Muscle layer of duodenum (tissue), 2 donors: ENCODE data around the gene TALDO1.
A peak's percentile ranks its signal among the peaks of the same experiment; 100 is the strongest.

Source experiments
- H3K27ac ChIP-seq: one replicate; pipeline ENCODE4 v1.7.0; 2013; ENCODE audit warnings: mild to moderate bottlenecking, low read length
- H3K27me3 ChIP-seq: one replicate; pipeline ENCODE4 v1.7.0; 2013; ENCODE audit warnings: low read depth, mild to moderate bottlenecking, control low read depth, low read length
- H3K36me3 ChIP-seq, 2 donors: one replicate each; pipeline ENCODE4 v1.7.0; 2013; ENCODE audit warnings: low read length in 2 of 2, control low read depth in 1 of 2, mild to moderate bottlenecking in 1 of 2; ENCODE audit not compliant: insufficient read depth in 2 of 2, control insufficient read depth in 1 of 2
- H3K4me1 ChIP-seq, 2 donors: one replicate each; pipeline ENCODE4 v1.7.0; 2013; ENCODE audit warnings: low read length in 2 of 2, mild to moderate bottlenecking in 2 of 2, control low read depth in 1 of 2, moderate library complexity in 1 of 2; ENCODE audit not compliant: insufficient read depth in 2 of 2, control insufficient read depth in 1 of 2
- H3K4me3 ChIP-seq, 2 donors: one replicate each; pipeline ENCODE4 v1.7.0; 2013; ENCODE audit warnings: low read length in 2 of 2, low read depth in 1 of 2, mild to moderate bottlenecking in 1 of 2
- H3K9me3 ChIP-seq, 2 donors: one replicate each; pipeline ENCODE4 v1.7.0; 2013; ENCODE audit warnings: low read length in 2 of 2, control low read depth in 1 of 2, mild to moderate bottlenecking in 1 of 2; ENCODE audit not compliant: control insufficient read depth in 1 of 2
- donor health status: healthy.

Gene TALDO1

DNA sequence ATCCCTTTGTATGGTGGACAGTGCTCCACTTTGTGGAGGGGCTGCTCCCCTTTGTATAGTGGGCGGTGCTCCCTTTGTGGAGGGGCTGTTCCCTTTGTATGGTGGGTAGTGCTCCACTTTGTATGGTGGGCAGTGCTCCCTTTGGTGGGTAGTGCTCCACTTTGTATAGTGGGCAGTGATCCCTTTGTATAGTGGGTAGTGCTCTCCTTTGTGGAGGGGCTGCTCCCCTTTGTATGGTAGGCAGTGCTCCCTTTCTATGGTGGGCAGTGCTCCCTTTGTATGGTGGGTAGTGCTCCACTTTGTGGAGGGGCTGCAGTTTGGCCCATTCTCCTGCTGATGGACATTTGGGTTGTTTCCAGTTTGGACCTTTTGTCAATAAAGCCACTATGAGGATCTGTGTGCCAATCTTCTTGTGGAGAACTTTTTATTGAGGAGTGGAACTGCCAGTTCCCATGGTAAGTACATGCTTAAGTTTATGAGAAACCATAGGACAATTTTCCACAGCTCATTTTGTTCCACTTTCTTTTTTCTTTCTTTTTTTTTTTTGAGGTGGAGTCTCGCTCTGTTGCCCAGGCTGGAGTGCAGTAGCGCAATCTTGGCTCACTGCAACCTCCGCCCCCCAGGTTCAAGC is 4.6 kb upstream of the TALDO1 start:
- Histone ChIP-seq H3K27me3 (no peaks in the 10 kb centered on the region), H3K4me3 (no peak overlapping the region), H3K27ac (no peak overlapping the region), H3K36me3 (no peaks in the 10 kb centered on the region), H3K9me3 (no peaks in the 10 kb centered on the region), H3K4me1 (no peaks in the 10 kb centered on the region)

DNA sequence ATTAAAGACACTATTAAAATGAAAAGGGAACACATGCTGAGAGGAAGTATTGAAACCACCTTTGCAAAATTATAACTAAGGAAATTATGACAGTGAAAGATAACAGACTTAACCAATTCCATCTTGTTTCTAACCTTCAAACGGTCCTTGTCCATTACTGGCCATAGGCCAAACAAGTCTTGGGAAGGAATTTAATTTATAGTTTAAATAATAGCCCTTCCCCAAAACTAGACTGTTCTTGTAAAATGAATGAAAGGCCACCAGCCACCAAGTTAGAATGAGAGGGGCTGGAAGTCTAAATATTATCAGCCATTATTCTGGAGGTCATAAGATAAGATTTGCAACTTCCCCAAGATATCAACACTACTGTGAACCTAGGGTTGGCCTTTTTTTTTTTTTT is 1.8 kb upstream of the TALDO1 start:
- Histone ChIP-seq H3K4me3 (no peak overlapping the region), H3K27me3 (no peaks in the 10 kb centered on the region), H3K4me1 (peaks cover 8 to 12% of the 10 kb centered on the region in 2 donors), H3K36me3 (no peaks in the 10 kb centered on the region), H3K27ac (no peak overlapping the region), H3K9me3 (no peaks in the 10 kb centered on the region)

- H3K4me1 ChIP-seq, result peaks cover 8 to 12% of the 10 kb centered on the region in 2 donors
- peak overlapping the region; percentile 46 to 89 for H3K4me3 ChIP-seq
- peak overlapping the region; percentile 16 for H3K27ac ChIP-seq
- no peaks in the 10 kb centered on the region for H3K36me3 ChIP-seq
- no peaks in the 10 kb centered on the region for H3K9me3 ChIP-seq
- H3K27me3 ChIP-seq, result no peaks in the 10 kb centered on the region
These were observed 741 bp upstream of the TALDO1 start for GRCh38 chr11:746289-747157.

- Histone ChIP-seq H3K27me3 (no peaks in the 10 kb centered on the region), H3K27ac (peak overlapping the region; percentile 24), H3K4me3 (peak overlapping the region; percentile 67 to 89), H3K9me3 (no peaks in the 10 kb centered on the region), H3K36me3 (peaks cover 0 to 6% of the 10 kb centered on the region in 2 donors), H3K4me1 (peaks cover 8 to 12% of the 10 kb centered on the region in 2 donors)
These were observed 719 bp downstream of the TALDO1 start for GRCh38 chr11:748007-748359.

GRCh38 chr11:749731-750130 is 2.5 kb downstream of the TALDO1 start:
- Histone ChIP-seq H3K4me3 (no peak overlapping the region), H3K27me3 (no peaks in the 10 kb centered on the region), H3K4me1 (peaks cover 8 to 12% of the 10 kb centered on the region in 2 donors), H3K9me3 (no peaks in the 10 kb centered on the region), H3K27ac (no peak overlapping the region), H3K36me3 (peaks cover 0 to 6% of the 10 kb centered on the region in 2 donors)

GRCh38 chr11:760236-760635 is 13.0 kb downstream of the TALDO1 start:
- Histone ChIP-seq H3K4me1 (peaks cover 0 to 5% of the 10 kb centered on the region in 2 donors), H3K36me3 (peaks cover 29 to 72% of the 10 kb centered on the region in 2 donors), H3K27me3 (no peaks in the 10 kb centered on the region), H3K9me3 (no peaks in the 10 kb centered on the region), H3K4me3 (no peak overlapping the region), H3K27ac (no peak overlapping the region)

- no peak overlapping the region for H3K4me3 ChIP-seq
- no peaks in the 10 kb centered on the region for H3K27me3 ChIP-seq
- H3K36me3 ChIP-seq, result peaks cover 30 to 71% of the 10 kb centered on the region in 2 donors
- no peaks in the 10 kb centered on the region for H3K9me3 ChIP-seq
- no peak overlapping the region for H3K27ac ChIP-seq
- H3K4me1 ChIP-seq, result peaks cover 0 to 5% of the 10 kb centered on the region in 2 donors
These were observed 14.4 kb downstream of the TALDO1 start for GRCh38 chr11:761526-762108.

- Histone ChIP-seq H3K4me1 (peaks cover 0 to 5% of the 10 kb centered on the region in 2 donors), H3K27ac (no peak overlapping the region), H3K27me3 (no peaks in the 10 kb centered on the region), H3K9me3 (no peaks in the 10 kb centered on the region), H3K4me3 (no peak overlapping the region), H3K36me3 (peaks cover 34 to 72% of the 10 kb centered on the region in 2 donors)
These were observed 15.3 kb downstream of the TALDO1 start for GRCh38 chr11:762421-763072.

GRCh38 chr11:763073-763463 is 15.8 kb downstream of the TALDO1 start:
- H3K27ac ChIP-seq, result no peak overlapping the region
- H3K36me3 ChIP-seq, result peaks cover 34 to 71% of the 10 kb centered on the region in 2 donors

DNA sequence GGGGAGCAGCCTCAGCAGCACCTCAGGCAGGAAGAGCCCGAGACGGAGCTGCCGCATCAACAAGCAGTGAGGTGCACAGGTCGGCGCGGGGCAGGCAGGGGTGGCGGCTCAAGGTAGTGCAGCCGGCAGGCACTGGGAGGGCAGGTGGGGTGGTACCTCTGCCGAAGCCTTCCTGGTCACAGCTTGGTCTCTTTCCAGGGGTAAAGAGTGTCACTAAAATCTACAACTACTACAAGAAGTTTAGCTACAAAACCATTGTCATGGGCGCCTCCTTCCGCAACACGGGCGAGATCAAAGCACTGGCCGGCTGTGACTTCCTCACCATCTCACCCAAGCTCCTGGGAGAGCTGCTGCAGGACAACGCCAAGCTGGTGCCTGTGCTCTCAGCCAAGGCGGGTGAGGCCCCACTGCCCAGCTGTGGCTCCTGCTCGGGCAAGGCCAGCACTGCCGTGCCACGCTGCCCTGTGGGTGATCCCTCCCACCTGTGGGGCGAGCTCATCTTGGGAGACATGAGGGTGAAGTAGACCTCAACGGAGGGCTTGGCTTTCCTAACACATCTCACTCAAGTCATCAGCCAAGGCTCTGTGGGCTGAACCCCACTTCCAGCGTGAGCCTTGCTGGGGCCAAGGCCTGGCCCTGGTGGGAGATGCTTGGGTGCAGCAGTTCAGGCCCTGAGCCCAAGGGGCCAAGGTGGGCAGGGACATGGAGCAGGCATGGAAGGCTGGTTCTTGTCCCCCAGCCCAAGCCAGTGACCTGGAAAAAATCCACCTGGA is 16.5 kb downstream of the TALDO1 start:
- H3K36me3 ChIP-seq, result peaks cover 34 to 70% of the 10 kb centered on the region in 2 donors
- H3K27ac ChIP-seq, result no peak overlapping the region
- H3K4me1 ChIP-seq, result peaks cover 0 to 5% of the 10 kb centered on the region in 2 donors

More at GRCh38 chr11:763073-763463, 15.8 kb downstream of the TALDO1 start:
- Histone ChIP-seq H3K4me3 (no peak overlapping the region), H3K4me1 (peaks cover 0 to 5% of the 10 kb centered on the region in 2 donors), H3K9me3 (no peaks in the 10 kb centered on the region), H3K27me3 (no peaks in the 10 kb centered on the region)

More for the DNA sequence above, 16.5 kb downstream of the TALDO1 start:
- no peak overlapping the region for H3K4me3 ChIP-seq
- H3K9me3 ChIP-seq, result no peaks in the 10 kb centered on the region
- no peaks in the 10 kb centered on the region for H3K27me3 ChIP-seq
